Testis (tissue), 3 donors: ENCODE results near the gene RALGPS1. TPM values are rescaled to one million over a fixed set of nuclear protein-coding genes. Genes with fewer than 3 reads are reported as not detected.

ENCODE experiments used
- DNase-seq: peaks from one replicate; pipeline ENCODE4 v3.0.0-alpha.2; 2019
- H3K27ac ChIP-seq, 2 donors: fragments of 200-600 bp; sonication (generic); one replicate each; pipeline ENCODE4 v1.5.1; 2019
- H3K27me3 ChIP-seq: fragments of 200-600 bp; sonication (generic); one replicate; pipeline ENCODE4 v1.5.1; 2019
- H3K36me3 ChIP-seq: fragments of 200-600 bp; sonication (generic); one replicate; pipeline ENCODE4 v1.5.1; 2017; ENCODE audit warnings: low read depth; ENCODE audit errors: missing control alignments
- H3K4me1 ChIP-seq: fragments of 200-600 bp; sonication (generic); one replicate; pipeline ENCODE4 v1.5.1; 2019
- H3K4me3 ChIP-seq, 2 donors: fragments of 200-600 bp; sonication (generic); one replicate each; pipeline ENCODE4 v1.5.1; 2017 to 2019
- H3K9me3 ChIP-seq: fragments of 200-600 bp; sonication (generic); one replicate; pipeline ENCODE4 v1.5.1; 2017
- POLR2A ChIP-seq: fragments of 450-650 bp; IDR thresholded peaks from one replicate; pipeline ENCODE4 v1.6.1; 2017; ENCODE audit warnings: antibody characterized with exemption, mild to moderate bottlenecking, moderate library complexity
- WGBS, 2 donors: methylation state at CpG; one replicate each; pipeline ENCODE4 v1.1.5; 2018; 5-methylcytosine and 5-hydroxymethylcytosine counted together
- intact Hi-C: fragments of 100-400 bp; cut with DNase I; formaldehyde crosslinking; loops from one replicate; pipeline ENCODE4 v1.15.1; 2023; ENCODE audit warnings: low total_unique reads
- polyA plus RNA-seq: library from polyadenylated mRNA; stranded (reverse); fragments of 350-450 nt; fragmentation: Illumina TruSeq; extraction: RNeasy Lipid Tissue Mini Kit (QIAGEN cat#74804); gene quantifications from one replicate; pipeline ENCODE4 v1.2.3, GENCODE V29; 2014; ENCODE audit warnings: low read depth, low replicate concordance; ENCODE audit not compliant: insufficient read depth
- total RNA-seq, 2 donors: library from RNA; depleted of rRNA; stranded (reverse); fragments of >200 nt; gene quantifications; one replicate each; pipeline ENCODE4 v1.2.3, GENCODE V29; 2016
- TF ChIP-seq, protein P1 (sequence below), 3 experiments: fragments of 450-650 bp in 2 of 3; fragments of 200-600 bp in 1 of 3; sonication (generic) in 1 of 3; IDR thresholded peaks; one replicate each; pipeline ENCODE4 v1.5.1; 2016 to 2019; ENCODE audit warnings: antibody characterized with exemption in 3 of 3, mild to moderate bottlenecking in 2 of 3, moderate library complexity in 1 of 3

Gene RALGPS1
- total and polyA plus RNA-seq, 3 donors from 2014 or later, result 35.9 to 48.6 (median 36.9) TPM

DNA sequence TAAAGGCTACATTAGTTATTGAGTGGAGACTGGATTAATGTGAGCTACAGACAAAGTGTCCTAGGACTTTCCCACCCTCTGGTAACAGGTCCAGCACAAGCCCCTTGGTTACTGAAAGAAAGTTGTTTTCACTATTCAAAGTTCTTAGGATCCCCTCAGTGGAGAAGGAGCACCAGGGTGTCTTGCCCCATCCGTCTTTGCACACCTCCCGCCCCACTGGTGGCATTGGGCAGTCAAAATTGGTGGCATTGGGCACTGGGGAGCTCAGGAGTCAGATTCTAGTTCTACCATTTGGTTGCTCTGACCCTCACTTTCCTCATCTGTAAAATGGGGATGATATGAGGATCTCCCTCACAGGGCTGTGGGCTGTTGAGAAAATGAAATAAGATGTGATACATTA is 210.2 kb downstream of the RALGPS1 start:
- TF ChIP-seq POLR2A, result no peak
- TF ChIP-seq, protein P1, sequence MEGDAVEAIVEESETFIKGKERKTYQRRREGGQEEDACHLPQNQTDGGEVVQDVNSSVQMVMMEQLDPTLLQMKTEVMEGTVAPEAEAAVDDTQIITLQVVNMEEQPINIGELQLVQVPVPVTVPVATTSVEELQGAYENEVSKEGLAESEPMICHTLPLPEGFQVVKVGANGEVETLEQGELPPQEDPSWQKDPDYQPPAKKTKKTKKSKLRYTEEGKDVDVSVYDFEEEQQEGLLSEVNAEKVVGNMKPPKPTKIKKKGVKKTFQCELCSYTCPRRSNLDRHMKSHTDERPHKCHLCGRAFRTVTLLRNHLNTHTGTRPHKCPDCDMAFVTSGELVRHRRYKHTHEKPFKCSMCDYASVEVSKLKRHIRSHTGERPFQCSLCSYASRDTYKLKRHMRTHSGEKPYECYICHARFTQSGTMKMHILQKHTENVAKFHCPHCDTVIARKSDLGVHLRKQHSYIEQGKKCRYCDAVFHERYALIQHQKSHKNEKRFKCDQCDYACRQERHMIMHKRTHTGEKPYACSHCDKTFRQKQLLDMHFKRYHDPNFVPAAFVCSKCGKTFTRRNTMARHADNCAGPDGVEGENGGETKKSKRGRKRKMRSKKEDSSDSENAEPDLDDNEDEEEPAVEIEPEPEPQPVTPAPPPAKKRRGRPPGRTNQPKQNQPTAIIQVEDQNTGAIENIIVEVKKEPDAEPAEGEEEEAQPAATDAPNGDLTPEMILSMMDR (IDR thresholded peaks at IDR 0.05), result no peak
- Histone ChIP-seq H3K27ac (no peak overlapping the region), H3K4me1 (peaks cover 14% of the 10 kb centered on the region), H3K9me3 (no peaks in the 10 kb centered on the region), H3K4me3 (no peak overlapping the region), H3K27me3 (no peaks in the 10 kb centered on the region), H3K36me3 (no peaks in the 10 kb centered on the region)
- intact Hi-C loops, result no loop called here
- DNase-seq, result no peak
- 96 to 100% methylated on average over 2 of the region's 2 CpGs for WGBS, 2 donors

DNA sequence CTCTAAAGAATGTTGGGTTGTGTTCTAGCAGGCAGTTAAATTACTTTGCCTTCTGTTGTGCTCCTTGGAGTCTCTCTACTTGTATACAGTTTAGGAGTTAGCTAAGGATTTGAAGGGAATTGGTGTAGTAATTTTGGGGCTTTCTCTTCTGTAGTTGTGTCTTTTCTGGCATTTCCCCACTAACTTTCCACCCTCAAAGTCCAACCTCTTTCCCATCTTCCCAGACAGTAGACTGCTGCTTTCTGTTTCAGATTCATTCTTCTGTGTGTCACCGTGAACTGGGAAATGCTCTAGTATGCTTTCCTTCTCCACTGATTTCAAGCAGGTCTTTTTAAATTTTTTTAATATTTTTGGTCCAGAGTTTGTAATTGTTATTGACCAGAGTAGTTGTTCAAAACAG is 212.4 kb downstream of the RALGPS1 start:
- intact Hi-C loops, result no loop called here

DNA sequence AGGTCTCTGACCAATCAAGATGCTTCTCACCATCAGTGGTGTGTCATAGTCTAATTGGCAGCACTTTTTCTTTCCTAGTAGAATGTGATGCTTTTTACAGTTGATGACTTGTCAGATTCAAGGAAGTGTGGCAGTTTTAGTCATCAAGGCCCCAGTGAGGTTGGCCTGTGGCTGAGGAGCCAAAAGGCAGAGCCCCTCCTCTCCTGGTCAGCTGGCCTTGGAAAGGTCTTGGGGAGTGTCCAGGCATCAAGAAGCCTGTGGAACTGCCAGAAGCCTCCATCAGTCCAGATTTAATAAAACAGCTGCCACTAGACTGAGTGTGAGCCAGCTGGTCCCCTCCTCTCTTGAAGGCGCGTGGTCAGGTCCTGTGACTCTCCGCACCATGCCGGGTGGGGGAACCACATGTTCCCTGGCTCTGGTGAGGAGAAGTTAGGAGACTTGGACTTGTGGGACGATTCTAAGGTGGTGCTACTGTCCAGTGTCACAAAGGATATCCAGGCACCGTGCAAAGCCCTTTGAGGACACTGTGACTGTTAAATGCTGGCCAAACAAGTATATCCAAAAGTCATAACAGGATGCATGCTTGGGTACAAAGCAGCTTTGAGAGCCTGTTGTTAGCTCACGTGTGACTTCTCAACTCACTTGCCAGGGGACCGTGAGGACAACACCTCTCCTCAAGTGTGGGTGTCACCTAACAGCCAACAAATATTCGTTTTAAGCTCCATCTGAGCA is 213.9 kb downstream of the RALGPS1 start:
- H3K4me1 ChIP-seq, result peaks cover 6% of the 10 kb centered on the region
- H3K27me3 ChIP-seq, result no peaks in the 10 kb centered on the region
- H3K4me3 ChIP-seq, result no peak overlapping the region
- DNase-seq, result no peak
- no peak for TF ChIP-seq POLR2A
- no peaks in the 10 kb centered on the region for H3K9me3 ChIP-seq
- H3K27ac ChIP-seq, result no peak overlapping the region
- intact Hi-C loops, result no loop called here
- H3K36me3 ChIP-seq, result no peaks in the 10 kb centered on the region
- 82 to 92% methylated on average over 7 to 9 of the region's 9 CpGs for WGBS, 2 donors

More for the DNA sequence above, 212.4 kb downstream of the RALGPS1 start:
- Histone ChIP-seq H3K27me3 (no peaks in the 10 kb centered on the region), H3K27ac (no peak overlapping the region), H3K4me3 (no peak overlapping the region), H3K9me3 (no peaks in the 10 kb centered on the region), H3K36me3 (no peaks in the 10 kb centered on the region), H3K4me1 (peaks cover 14% of the 10 kb centered on the region)
- DNase-seq, result no peak
- WGBS, 2 donors, result 78 to 79% methylated on average over 1 of the region's 1 CpG
- no peak for TF ChIP-seq POLR2A
- TF ChIP-seq, protein P1 (IDR thresholded peaks at IDR 0.05), result no peak

DNA sequence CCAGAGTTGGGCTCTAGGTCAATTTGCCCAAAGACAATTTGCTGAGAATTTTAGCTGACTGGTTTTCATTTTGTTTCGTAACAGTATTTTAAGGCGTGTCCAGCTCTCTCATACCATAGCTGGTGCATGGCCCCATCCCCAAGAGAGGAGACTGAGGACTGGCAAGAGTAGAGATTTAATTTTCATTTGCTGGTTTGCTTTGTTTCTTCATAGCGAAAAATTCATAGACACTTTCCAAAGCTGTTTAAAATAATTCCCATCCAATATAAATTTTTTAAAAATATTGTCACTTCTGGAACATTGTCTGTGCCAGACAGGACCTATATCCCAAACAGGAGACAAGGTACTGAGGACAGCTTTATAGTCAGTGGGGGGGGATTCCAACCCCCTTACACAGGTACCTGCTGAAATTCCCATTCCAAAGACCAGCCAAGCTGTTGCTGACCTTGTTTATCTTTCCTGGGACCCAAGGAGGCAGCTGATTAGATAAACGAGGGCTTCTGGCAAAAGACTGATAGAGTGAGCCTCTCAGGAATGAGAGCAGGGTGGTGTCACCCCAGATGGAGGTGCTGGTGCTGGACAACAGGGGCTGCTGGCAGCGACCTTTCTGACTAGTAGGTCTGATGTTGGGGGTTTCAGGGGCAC is 214.6 kb downstream of the RALGPS1 start:
- TF ChIP-seq POLR2A, result no peak
- TF ChIP-seq, protein P1 (IDR thresholded peaks at IDR 0.05), result no peak
- Histone ChIP-seq H3K4me3 (no peak overlapping the region), H3K36me3 (no peaks in the 10 kb centered on the region), H3K27me3 (no peaks in the 10 kb centered on the region), H3K9me3 (no peaks in the 10 kb centered on the region), H3K4me1 (peaks cover 12% of the 10 kb centered on the region), H3K27ac (no peak overlapping the region)
- intact Hi-C loops, result no loop called here
- WGBS, 2 donors, result 80 to 92% methylated on average over 5 of the region's 5 CpGs
- no peak for DNase-seq

DNA sequence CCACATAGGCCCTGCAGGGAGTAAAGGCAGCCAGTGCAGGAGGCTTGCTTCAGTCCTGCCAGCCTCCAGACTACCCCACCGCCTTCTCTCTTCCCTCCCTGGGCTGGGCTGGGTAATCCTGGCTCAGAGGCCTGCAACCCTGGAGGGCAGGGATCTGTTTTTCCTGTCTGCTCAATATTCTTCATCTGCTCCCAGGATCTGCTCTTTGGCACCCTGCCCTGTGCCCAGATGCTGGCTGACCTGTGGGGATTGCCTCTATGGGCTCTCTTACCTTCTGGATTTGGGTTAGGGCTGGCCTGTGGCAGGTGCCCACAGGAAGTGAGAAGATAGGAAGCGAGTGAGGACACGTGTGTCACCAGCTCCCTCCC is 215.1 kb downstream of the RALGPS1 start:
- Histone ChIP-seq H3K36me3 (no peaks in the 10 kb centered on the region), H3K27me3 (no peaks in the 10 kb centered on the region), H3K9me3 (no peaks in the 10 kb centered on the region), H3K4me3 (no peak overlapping the region), H3K4me1 (peaks cover 17% of the 10 kb centered on the region), H3K27ac (no peak overlapping the region)
- WGBS, 2 donors, result 92 to 100% methylated on average over 2 to 3 of the region's 3 CpGs
- DNase-seq, result no peak
- intact Hi-C loops, result no loop called here
- TF ChIP-seq POLR2A, result no peak
- TF ChIP-seq, protein P1 (IDR thresholded peaks at IDR 0.05), result no peak
